Parathyroid adenoma (tissue), 2 donors: ENCODE data around the gene LRRC8B.

ENCODE experiments used
- H2AFZ ChIP-seq: fragments of 300-600 bp; sonication (generic); one replicate; pipeline ENCODE4 v1.7.0; 2017; ENCODE audit warnings: antibody characterized with exemption, mild to moderate bottlenecking
- H3K27ac ChIP-seq: fragments of 300-600 bp; sonication (generic); one replicate; pipeline ENCODE4 v1.7.0; 2017
- H3K27me3 ChIP-seq: fragments of 300-600 bp; sonication (generic); one replicate; pipeline ENCODE4 v1.7.0; 2017; ENCODE audit warnings: low read length; ENCODE audit not compliant: control insufficient read depth, insufficient read depth
- H3K36me3 ChIP-seq: fragments of 300-600 bp; sonication (generic); one replicate; pipeline ENCODE4 v1.7.0; 2017; ENCODE audit warnings: low read length; ENCODE audit not compliant: control insufficient read depth, insufficient read depth
- H3K4me1 ChIP-seq: fragments of 300-600 bp; sonication (generic); one replicate; pipeline ENCODE4 v1.7.0; 2017; ENCODE audit warnings: control low read depth
- H3K4me2 ChIP-seq: fragments of 300-600 bp; sonication (generic); one replicate; pipeline ENCODE4 v1.7.0; 2017; ENCODE audit warnings: low read length
- H3K4me3 ChIP-seq: fragments of 300-600 bp; sonication (generic); one replicate; pipeline ENCODE4 v1.7.0; 2017; ENCODE audit warnings: low read depth, low read length
- H3K79me2 ChIP-seq: fragments of 300-600 bp; sonication (generic); one replicate; pipeline ENCODE4 v1.7.0; 2017; ENCODE audit warnings: control low read depth
- H3K9ac ChIP-seq: fragments of 300-600 bp; sonication (generic); one replicate; pipeline ENCODE4 v1.7.0; 2017; ENCODE audit warnings: mild to moderate bottlenecking
- H3K9me3 ChIP-seq: fragments of 300-600 bp; sonication (generic); one replicate; pipeline ENCODE4 v1.7.0; 2017; ENCODE audit warnings: low read length; ENCODE audit not compliant: control insufficient read depth
- TF ChIP-seq, protein P1 (sequence below): fragments of 300-600 bp; sonication (generic); IDR thresholded peaks from one replicate; pipeline ENCODE4 v1.7.0; 2017; ENCODE audit warnings: antibody characterized with exemption, mild to moderate bottlenecking
- donor health status: primary hyperparathyroidism.

LRRC8B gene

DNA sequence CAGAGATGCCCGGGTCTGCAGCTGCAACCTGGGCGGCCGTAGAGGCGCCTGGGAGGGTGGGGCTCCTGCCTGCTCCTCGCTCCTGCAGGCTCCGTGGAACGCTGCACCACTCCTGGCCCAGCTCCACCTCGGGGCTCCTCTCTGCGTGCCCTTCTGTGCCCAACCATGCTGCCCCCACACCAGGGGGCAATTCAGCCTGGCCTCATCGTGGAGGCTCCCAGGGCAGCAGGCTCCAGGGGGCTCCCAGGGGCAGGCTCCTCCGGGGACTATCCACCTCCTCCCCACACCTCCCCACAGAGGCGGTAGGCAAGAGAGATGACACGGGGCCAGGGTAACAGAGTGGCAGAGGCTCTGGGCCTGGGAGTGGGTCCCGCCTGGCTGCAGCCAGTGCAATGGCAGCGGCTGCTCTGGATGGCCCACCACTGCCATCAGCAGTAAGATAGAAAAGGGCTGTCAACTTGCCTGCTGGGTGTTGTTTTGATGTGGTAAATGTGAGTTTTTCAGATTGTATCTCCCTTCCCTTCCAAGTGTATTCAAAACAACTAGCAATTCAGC is 85.9 kb downstream of the LRRC8B start:
- no peaks in the 10 kb centered on the region for H3K79me2 ChIP-seq
- no peak overlapping the region for H3K4me3 ChIP-seq
- no peak overlapping the region for H3K9ac ChIP-seq
- H3K9me3 ChIP-seq: no peaks in the 10 kb centered on the region
- TF ChIP-seq, protein P1, sequence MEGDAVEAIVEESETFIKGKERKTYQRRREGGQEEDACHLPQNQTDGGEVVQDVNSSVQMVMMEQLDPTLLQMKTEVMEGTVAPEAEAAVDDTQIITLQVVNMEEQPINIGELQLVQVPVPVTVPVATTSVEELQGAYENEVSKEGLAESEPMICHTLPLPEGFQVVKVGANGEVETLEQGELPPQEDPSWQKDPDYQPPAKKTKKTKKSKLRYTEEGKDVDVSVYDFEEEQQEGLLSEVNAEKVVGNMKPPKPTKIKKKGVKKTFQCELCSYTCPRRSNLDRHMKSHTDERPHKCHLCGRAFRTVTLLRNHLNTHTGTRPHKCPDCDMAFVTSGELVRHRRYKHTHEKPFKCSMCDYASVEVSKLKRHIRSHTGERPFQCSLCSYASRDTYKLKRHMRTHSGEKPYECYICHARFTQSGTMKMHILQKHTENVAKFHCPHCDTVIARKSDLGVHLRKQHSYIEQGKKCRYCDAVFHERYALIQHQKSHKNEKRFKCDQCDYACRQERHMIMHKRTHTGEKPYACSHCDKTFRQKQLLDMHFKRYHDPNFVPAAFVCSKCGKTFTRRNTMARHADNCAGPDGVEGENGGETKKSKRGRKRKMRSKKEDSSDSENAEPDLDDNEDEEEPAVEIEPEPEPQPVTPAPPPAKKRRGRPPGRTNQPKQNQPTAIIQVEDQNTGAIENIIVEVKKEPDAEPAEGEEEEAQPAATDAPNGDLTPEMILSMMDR: no peak
- peak overlapping the region; percentile 50 for H2AFZ ChIP-seq
- peak overlapping the region; percentile 7 for H3K27ac ChIP-seq
- no peaks in the 10 kb centered on the region for H3K36me3 ChIP-seq
- H3K4me1 ChIP-seq: no peaks in the 10 kb centered on the region
- no peak overlapping the region for H3K4me2 ChIP-seq
- no peaks in the 10 kb centered on the region for H3K27me3 ChIP-seq

DNA sequence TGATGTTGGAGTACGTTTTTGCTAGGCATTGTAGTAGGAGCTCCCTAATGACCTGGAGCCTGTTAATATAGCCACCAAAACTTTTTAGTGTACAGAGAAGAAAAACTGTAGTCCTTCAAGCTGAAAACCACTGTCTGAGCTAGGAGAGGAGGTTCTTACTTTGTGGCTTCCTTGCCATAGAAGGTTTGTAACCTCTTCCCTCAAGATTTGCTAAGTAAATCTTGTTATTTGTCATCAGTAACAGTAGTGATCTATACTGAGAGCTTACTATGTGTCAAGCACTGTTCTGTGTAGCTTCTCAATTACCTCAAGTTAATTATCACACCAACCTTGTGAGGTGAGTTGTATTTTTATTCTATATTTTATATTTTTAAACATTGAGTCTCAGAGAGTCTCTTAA is 87.1 kb downstream of the LRRC8B start:
- Histone ChIP-seq H3K4me2 (no peak overlapping the region), H2AFZ (no peak overlapping the region), H3K36me3 (no peaks in the 10 kb centered on the region), H3K9ac (no peak overlapping the region), H3K9me3 (no peaks in the 10 kb centered on the region), H3K79me2 (no peaks in the 10 kb centered on the region), H3K4me1 (no peaks in the 10 kb centered on the region), H3K27ac (no peak overlapping the region), H3K4me3 (no peak overlapping the region), H3K27me3 (no peaks in the 10 kb centered on the region)
- TF ChIP-seq, protein P1: no peak

DNA sequence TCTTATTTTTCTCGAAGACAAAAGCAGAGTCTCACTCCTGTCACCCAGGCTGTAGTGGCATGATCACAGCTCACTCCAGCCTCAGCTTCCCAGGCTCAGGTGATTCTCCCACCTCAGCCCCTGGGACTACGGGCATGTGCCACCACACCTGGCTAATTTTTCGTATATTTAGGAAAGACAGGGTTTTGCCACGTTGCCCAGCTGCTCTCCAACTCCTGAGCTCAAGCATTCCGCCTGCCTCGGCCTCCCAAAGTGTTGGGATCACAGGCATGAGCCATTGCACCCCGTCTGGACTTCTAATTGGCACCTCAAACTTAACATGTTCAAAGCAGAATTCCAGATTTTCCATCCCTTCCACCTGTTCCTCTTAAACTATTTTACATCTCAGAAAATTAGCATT is 89.3 kb downstream of the LRRC8B start:
- Histone ChIP-seq H3K4me3 (no peak overlapping the region), H2AFZ (no peak overlapping the region), H3K36me3 (no peaks in the 10 kb centered on the region), H3K27ac (no peak overlapping the region), H3K27me3 (no peaks in the 10 kb centered on the region), H3K4me2 (no peak overlapping the region), H3K4me1 (no peaks in the 10 kb centered on the region), H3K79me2 (no peaks in the 10 kb centered on the region), H3K9me3 (no peaks in the 10 kb centered on the region), H3K9ac (no peak overlapping the region)
- TF ChIP-seq, protein P1: no peak

DNA sequence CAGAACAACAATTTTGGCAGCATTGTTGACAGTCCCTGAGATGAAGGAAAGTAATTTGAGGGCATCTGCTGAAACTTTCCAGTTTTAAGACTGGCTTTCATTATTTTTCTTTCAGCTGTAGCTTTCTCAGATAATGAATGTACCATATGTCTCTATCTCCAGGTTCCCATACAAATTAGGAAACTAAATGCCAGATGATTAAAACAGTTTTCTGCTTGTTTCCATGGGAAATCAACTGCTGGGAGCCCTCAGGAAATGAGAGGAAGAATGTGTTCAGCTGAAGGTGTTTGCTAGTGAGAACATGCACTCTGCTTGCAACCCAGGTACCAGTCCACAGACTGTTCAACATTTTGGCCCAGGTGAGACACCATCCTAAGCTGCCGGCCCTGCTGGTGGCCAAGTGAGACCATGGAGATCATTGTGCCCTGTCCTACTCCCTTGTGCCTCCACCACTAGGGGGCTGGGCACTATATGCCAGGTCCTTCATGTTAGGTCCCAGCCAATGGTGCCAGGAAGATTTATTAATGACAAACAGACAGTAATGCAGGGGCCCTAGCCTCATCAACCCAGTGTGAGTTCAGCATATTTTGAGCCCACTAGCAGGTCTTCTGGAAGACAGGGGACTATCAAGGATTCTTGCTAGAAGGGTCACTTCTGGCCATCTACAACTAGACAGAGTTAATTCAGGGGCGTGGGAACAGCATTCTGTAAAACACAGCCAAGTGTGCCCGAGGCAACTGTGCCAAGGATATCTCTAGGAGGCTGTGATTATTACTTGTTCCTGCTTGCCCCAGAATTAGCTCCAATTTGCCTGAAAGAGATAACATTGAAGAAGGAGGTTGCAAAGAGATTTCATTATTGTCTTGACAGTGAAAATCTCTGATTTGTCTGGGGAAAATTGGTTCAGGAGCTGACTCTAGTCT is 91.3 kb downstream of the LRRC8B start:
- no peaks in the 10 kb centered on the region for H3K9me3 ChIP-seq
- no peaks in the 10 kb centered on the region for H3K4me1 ChIP-seq
- no peak overlapping the region for H3K4me2 ChIP-seq
- H3K27ac ChIP-seq: no peak overlapping the region
- H2AFZ ChIP-seq: no peak overlapping the region
- H3K9ac ChIP-seq: no peak overlapping the region
- no peaks in the 10 kb centered on the region for H3K36me3 ChIP-seq
- H3K4me3 ChIP-seq: no peak overlapping the region
- TF ChIP-seq, protein P1: peak; percentile 14
- H3K27me3 ChIP-seq: no peaks in the 10 kb centered on the region
- H3K79me2 ChIP-seq: no peaks in the 10 kb centered on the region
